Neural crest cell (in vitro differentiated cells): ENCODE measurements around the gene LENG8. TPM values are rescaled to one million over a fixed set of nuclear protein-coding genes. Genes with fewer than 3 reads are reported as not detected.

Source experiments
- DNase-seq: peaks from one replicate; pipeline ENCODE4 v3.0.0; 2021; ENCODE audit warnings: low read depth, mixed read lengths, low spot score
- H3K27ac Mint-ChIP-seq: one replicate; pipeline ENCODE4 v1.8.0; 2021; ENCODE audit warnings: mild to moderate bottlenecking, mixed read lengths; ENCODE audit not compliant: unreplicated experiment
- H3K27me3 Mint-ChIP-seq: 2 replicates; pipeline ENCODE4 v1.8.0; 2021; ENCODE audit warnings: low read depth, mild to moderate bottlenecking, mixed read lengths
- H3K36me3 Mint-ChIP-seq: 2 replicates; pipeline ENCODE4 v1.8.0; 2021; ENCODE audit warnings: low read depth, mild to moderate bottlenecking, mixed read lengths
- H3K4me1 Mint-ChIP-seq: 2 replicates; pipeline ENCODE4 v1.8.0; 2021; ENCODE audit warnings: mixed read lengths
- H3K4me3 Mint-ChIP-seq: one replicate; pipeline ENCODE4 v1.8.0; 2021; ENCODE audit warnings: mild to moderate bottlenecking, mixed read lengths
- H3K9me3 Mint-ChIP-seq: 2 replicates; pipeline ENCODE4 v1.8.0; 2021; ENCODE audit warnings: mixed read lengths
- total RNA-seq: library from RNA; stranded (reverse); gene quantifications from 2 replicates; pipeline ENCODE4 v1.2.1, GENCODE V29; 2021
- TF ChIP-seq, protein P1 (sequence below): fragments of 200-600 bp; sonication (generic); conservative IDR thresholded peaks from 2 replicates; pipeline ENCODE4 v1.5.0; 2021; ENCODE audit warnings: antibody characterized with exemption, mild to moderate bottlenecking

LENG8 gene
- total RNA-seq, 1 donor from 2014 or later = 161 TPM

DNA sequence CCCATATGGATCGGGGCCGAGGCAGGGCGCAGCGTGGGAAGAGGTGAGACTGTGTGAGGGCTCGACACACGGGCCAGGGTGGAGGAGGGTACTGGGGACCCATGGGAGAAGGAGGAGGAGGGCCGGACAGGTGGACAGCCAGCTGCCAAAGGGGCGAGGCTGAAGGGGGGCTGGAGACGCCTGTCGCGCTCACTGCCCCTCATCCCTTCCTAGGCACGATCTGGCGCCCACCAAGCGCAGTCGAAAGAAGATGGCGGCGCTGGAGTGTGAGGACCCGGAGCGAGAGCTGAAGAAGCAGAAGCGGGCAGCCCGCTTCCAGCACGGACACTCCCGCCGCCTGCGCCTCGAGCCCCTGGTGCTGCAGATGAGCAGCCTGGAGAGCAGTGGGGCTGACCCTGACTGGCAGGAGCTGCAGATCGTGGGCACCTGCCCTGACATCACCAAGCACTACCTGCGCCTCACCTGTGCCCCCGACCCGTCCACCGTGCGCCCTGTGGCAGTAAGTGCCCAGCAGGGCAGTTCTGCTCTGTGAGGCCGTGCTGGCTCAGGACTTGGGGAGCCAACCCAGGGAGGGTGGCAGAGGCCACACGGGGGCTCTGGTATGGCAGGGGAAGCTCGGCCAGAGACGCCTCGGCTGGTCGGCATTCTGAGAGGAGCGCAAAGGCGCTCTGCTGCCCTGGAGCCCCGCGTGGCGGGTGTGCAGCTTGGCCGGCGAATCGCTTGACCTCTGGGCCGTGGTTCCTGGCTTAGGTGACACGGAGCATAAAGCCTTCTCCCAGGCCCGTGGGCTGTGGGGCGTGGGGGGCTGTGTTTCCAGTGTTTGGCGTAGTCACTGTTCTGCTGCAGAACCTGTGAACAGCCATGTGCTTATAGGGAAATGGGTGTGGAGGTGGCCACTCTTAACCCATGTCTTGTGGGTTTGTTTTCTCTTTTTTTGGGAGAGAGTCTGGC, 7.7 kb downstream of the LENG8 start:
- Mint-ChIP-seq H3K27me3 (peaks cover 2% of the 10 kb centered on the region), H3K4me1 (no peaks in the 10 kb centered on the region), H3K9me3 (no peaks in the 10 kb centered on the region), H3K36me3 (peaks cover 12% of the 10 kb centered on the region), H3K4me3 (no peak overlapping the region), H3K27ac (no peak overlapping the region)
- TF ChIP-seq, protein P1, sequence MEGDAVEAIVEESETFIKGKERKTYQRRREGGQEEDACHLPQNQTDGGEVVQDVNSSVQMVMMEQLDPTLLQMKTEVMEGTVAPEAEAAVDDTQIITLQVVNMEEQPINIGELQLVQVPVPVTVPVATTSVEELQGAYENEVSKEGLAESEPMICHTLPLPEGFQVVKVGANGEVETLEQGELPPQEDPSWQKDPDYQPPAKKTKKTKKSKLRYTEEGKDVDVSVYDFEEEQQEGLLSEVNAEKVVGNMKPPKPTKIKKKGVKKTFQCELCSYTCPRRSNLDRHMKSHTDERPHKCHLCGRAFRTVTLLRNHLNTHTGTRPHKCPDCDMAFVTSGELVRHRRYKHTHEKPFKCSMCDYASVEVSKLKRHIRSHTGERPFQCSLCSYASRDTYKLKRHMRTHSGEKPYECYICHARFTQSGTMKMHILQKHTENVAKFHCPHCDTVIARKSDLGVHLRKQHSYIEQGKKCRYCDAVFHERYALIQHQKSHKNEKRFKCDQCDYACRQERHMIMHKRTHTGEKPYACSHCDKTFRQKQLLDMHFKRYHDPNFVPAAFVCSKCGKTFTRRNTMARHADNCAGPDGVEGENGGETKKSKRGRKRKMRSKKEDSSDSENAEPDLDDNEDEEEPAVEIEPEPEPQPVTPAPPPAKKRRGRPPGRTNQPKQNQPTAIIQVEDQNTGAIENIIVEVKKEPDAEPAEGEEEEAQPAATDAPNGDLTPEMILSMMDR = no peak
- DNase-seq = no peak

DNA sequence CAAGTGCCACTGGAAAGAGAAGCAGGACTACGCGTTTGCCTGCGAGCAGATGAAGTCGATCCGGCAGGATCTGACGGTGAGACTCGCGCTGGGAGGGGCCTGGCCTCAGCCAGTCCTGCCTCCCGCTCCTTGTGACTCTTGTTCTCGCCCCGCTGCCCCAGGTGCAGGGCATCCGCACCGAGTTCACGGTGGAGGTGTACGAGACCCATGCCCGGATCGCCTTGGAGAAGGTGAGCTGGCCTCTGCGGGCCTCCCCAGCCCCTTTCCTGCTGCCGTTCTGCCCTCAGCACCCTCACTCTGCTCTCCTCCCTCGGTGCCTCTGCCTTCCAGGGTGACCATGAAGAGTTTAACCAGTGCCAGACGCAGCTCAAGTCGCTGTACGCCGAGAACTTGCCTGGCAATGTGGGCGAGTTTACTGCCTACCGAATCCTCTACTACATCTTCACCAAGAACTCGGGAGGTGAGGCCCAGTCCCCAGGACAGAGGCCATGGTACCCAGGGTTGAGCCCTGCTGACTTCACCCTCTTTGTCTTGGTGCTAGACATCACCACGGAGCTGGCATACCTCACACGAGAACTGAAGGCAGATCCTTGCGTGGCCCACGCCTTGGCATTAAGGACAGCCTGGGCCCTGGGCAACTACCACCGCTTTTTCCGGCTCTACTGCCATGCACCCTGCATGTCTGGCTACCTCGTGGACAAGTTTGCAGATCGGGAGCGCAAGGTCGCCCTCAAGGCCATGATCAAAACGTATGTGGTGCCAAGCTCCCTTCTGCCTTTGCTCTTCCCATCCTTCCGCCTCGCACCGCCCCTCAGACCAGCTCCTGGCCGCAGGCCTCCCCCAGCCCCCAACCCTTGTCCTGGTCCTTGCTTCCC, 9.0 kb downstream of the LENG8 start:
- Mint-ChIP-seq H3K9me3 (no peaks in the 10 kb centered on the region), H3K4me1 (no peaks in the 10 kb centered on the region), H3K36me3 (peaks cover 11% of the 10 kb centered on the region), H3K27me3 (peaks cover 2% of the 10 kb centered on the region), H3K27ac (no peak overlapping the region), H3K4me3 (peak overlapping the region; percentile 80)
- TF ChIP-seq, protein P1 = no peak
- DNase-seq = no peak

DNA sequence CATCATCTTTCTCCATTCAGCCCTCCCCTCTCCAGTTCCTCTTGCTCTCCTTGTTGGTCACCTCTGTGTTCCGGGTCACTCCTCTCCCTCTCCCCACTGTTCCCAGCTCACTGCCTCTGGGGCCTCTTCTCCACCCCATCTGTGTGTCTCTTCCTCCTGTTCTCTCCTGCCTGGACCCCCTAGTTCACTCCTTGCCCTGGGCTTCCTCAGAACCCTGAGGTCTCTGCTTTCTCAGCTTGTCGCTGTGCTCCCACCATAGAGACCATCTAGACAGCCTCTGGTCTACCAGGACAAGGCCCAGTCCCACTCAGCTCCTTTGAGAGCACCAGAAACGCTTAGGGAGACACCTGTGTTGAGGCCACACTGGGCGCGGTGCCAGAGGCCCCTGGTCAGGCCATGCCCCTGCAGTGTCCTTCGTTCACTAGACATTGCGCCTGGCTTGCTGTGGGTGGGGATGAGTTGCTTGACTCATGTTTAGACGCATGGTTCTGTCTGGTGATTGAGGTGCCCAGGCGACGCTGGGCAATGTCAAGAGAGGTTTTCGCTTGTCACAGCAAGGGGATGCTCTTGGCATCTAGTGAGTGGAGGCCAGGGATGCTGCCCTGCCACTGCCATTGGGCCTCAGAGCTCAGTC, 9.8 kb downstream of the LENG8 start:
- TF ChIP-seq, protein P1 = no peak
- H3K4me3 Mint-ChIP-seq = peak overlapping the region; percentile 80
- H3K4me1 Mint-ChIP-seq = peaks cover 3% of the 10 kb centered on the region
- no peaks in the 10 kb centered on the region for H3K9me3 Mint-ChIP-seq
- peaks cover 5% of the 10 kb centered on the region for H3K27me3 Mint-ChIP-seq
- no peak overlapping the region for H3K27ac Mint-ChIP-seq
- peaks cover 9% of the 10 kb centered on the region for H3K36me3 Mint-ChIP-seq
- no peak for DNase-seq

DNA sequence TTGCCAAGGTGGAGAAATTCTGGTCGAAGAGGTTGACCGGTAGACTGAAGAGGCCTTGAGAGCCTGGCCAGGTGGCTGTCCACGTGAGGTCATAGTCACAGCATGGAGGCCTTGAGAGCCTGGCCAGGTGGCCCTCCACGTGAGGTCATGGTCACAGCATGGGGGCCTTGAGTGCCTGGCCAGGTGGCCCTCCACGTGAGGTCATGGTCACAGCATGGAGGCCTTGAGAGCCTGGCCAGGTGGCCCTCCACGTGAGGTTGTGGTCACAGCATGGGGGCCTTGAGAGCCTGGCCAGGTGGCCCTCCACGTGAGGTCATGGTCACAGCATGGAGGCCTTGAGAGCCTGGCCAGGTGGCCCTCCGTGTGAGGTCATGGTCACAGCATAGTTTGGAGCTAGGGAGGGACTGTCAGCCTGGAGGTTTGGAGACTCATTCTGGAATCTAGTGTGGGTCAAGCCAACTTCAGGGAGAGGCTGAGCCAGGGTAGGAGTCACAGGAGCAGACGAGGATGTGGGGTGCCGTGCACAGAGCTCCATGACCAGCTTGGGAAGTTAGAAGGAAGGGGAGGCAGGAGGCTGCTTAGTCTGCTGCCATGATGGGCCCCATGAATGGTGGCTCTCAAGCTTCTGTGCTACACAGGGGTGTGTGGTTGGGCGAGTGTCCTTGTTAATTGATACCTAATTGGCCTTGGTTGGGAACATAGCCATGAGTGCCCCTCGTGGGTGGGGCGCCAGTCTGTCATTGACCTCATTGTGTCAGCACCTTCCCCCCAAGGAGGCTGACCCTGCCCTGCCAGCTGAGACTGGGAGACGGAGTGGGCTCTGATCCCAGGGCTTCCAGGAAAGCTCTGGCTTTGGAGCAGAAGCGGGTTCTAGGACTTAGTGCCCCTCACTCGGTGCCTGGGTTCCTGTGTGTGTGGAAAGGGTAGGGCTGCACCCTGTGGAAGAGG, 10.6 kb downstream of the LENG8 start:
- no peaks in the 10 kb centered on the region for H3K9me3 Mint-ChIP-seq
- peaks cover 8% of the 10 kb centered on the region for H3K36me3 Mint-ChIP-seq
- H3K4me1 Mint-ChIP-seq = peaks cover 10% of the 10 kb centered on the region
- peak overlapping the region; percentile 82 for H3K4me3 Mint-ChIP-seq
- H3K27ac Mint-ChIP-seq = no peak overlapping the region
- peaks cover 11% of the 10 kb centered on the region for H3K27me3 Mint-ChIP-seq
- TF ChIP-seq, protein P1 = no peak
- DNase-seq = no peak
